Body of pancreas (tissue), 4 donors: ENCODE measurements around the gene VAV2.
A peak's percentile ranks its signal among the peaks of the same experiment; 100 is the strongest.

Source experiments
- CTCF ChIP-seq, 7 experiments: fragments of 450-650 bp in 4 of 7; fragments of 200-600 bp in 3 of 7; sonication (generic) in 3 of 7; IDR thresholded peaks; one replicate each; pipeline ENCODE4 v1.5.1; 2016 to 2019; ENCODE audit warnings: antibody characterized with exemption in 7 of 7
- POLR2A ChIP-seq, 3 donors: fragments of 450-650 bp; IDR thresholded peaks; one replicate each; pipeline ENCODE4 v1.6.1; 2016; ENCODE audit warnings: antibody characterized with exemption in 3 of 3, mild to moderate bottlenecking in 2 of 3

GRCh38 chr9:133992780-133993634 lies 883 bp upstream of the VAV2 start:
- TF ChIP-seq POLR2A (IDR thresholded peaks at IDR 0.05) (peak; percentile 48 to 75 (median 75)), CTCF (IDR thresholded peaks at IDR 0.05) (peak in 6 of 7 experiments; percentile 16 to 62 (median 44))
